ENCODE results near the gene ATP1B3. TPM values are rescaled to one million over a fixed set of nuclear protein-coding genes. Genes with fewer than 3 reads are reported as not detected.
"Not testable (repeated sequence)": the region's sequence is repeated elsewhere in the genome, so short reads cannot be mapped to it uniquely, and the experiment has no call there.

ATP1B3 gene
- 204 TPM for polyA plus RNA-seq (2013, experiment 1 of 2; ENCODE audit: insufficient read length)
- 202 TPM for polyA plus RNA-seq (2013, experiment 2 of 2; ENCODE audit: insufficient read length)

DNA sequence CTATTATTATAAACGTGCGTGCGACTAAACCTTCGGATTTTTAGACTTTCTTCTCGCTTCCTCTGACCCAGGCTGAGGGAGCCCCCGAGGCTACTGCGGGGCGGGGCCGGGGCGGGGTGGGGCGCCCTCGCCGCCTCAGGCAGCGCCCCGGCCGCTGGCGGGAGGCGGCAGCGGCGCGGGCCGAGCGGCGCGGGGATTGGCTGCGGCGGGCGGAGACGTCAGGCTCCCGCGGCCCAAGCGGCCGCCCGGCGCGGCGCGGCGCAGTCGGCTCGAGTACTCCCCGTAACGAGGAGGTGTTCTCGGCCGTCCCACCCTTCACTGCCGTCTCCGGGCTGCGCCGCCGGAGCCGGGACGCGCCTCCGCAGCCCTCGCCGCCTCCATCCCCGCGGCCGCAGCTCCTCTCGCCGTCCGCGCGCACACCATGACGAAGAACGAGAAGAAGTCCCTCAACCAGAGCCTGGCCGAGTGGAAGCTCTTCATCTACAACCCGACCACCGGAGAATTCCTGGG, at the start of gene ATP1B3:
TSS of gene ATP1B3 (plus strand) at position 263 of the 510 bp plus-strand sequence. CDS start at position 422, 159 bp downstream.
- DNase-seq = peak; percentile 86

DNA sequence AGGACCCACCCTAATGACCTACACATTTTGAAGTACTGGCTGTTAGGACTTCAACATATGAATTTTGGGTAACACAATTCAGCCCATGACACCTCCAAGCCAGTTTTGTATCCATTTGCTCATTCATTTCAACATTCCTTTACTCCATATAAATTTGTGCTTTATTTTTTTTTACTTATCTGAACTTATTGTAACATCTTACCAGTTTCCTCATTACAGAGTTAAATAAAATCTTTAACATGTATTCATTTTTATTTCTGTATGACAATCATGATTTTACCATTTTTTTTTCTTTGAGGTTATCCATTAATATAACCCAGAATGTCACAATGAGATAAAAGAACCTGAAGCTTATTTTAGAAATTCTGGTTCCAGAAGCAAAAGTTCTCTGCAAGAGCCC, 48.0 kb upstream of the ATP1B3 start:
- no peak for DNase-seq

DNA sequence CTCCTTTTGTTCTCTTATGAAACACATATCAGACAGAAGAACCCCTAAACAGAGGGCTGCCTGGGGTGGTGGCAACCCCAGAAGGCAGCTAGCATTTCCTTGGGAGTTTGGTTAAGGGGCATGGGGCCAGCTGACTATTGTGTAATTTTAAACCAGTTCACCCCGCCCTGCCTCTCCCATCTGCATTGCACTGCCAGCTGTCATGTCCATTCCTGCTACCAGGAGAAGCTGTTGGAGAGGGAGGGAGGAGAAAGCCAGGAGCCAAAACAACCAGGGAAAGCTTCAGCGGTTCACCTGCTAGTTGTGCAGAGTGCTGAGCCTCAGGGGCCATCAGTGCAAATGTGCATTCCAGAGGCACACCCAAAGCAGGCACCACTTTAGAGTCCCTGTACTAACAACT, 47.6 kb upstream of the ATP1B3 start:
- no peak for DNase-seq

DNA sequence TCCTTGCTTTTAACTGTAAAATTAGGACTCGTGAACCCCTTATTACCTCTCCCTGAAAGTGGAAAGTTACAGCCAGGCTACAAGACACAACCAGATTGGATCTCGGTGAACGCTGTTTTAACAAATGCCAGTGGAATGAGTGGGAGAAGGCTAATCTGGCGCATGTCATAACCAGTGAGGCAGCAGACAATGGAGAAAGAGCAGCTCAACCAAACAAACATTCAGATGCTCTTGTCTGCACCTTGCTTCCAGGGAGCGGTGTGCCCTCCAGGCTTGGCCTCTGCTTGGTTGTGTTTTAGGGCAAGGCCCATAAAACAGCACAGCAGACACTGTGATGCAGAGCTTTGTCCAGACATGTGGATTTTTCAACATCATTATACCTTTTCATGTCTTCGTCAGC, 45.9 kb upstream of the ATP1B3 start:
- DNase-seq = no peak

DNA sequence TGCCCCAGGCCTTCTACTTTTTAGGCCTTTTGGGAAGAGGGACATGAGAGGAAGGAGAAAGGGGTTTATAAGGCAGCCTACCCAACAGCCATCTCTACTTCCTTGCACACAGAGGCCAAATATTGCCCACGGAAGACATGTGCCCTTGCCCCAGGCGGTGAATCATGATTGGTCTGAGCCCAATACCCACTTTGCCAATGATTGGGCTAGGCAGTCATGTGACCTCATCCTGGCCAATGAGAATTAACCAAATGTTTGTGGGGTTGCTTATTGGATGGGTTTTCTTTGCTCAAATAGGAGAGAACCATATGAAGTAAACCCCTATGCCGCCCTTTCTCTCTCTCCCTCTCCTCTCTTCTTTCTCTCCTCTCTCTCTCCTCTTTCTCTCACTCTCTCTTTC, 42.2 kb upstream of the ATP1B3 start:
- DNase-seq = no peak

DNA sequence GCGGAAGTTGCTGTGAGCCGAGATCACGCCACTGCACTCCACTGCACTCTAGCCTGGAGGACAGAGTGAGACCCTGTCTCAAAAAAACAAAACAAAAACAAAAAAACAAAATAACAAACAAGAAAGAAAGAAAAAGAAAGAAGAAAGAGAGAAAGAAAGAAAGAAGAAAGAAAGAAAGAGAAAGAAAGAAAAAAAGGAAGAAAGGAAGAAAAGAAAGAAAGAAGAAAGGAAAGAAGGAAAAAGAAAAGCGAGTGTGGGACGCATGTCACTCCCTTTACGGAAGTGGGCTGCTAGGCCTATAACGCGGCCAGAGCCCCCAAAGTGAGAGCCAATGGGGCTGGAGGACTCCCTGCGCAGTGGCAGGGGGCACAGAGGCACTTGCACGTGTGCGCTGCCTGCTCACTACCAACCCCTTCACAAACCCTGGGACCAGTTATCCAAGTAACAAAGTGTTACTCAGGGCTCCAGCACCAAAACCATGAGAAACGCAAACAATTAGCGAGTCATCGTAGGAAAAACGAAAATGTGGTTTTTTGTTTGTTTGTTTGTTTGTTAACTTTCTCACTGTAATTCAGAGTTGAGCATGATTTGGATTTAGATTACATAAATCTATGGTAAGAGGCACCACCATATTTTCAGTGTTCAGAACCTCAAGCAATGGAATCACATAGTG, 40.8 kb upstream of the ATP1B3 start:
- no peak for DNase-seq

DNA sequence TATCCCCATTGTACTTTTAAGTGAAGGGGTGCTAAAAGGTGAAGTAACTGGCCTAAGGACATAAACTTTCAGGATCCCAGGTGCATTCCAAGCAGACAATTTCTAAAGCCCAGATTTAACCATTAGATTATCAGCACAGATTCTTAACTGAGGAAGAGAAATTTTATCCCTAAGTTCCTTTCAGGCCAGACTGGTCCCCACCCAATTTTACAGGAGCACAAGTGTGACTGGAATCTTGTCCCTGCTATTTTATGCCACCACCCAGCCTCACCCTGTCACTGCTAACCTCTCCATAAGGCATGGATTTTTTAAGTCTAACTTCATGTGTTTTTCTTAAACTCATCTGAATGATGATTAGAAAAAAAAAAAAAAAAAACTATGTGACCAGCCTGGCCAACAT, 37.1 kb upstream of the ATP1B3 start:
- DNase-seq = no peak

DNA sequence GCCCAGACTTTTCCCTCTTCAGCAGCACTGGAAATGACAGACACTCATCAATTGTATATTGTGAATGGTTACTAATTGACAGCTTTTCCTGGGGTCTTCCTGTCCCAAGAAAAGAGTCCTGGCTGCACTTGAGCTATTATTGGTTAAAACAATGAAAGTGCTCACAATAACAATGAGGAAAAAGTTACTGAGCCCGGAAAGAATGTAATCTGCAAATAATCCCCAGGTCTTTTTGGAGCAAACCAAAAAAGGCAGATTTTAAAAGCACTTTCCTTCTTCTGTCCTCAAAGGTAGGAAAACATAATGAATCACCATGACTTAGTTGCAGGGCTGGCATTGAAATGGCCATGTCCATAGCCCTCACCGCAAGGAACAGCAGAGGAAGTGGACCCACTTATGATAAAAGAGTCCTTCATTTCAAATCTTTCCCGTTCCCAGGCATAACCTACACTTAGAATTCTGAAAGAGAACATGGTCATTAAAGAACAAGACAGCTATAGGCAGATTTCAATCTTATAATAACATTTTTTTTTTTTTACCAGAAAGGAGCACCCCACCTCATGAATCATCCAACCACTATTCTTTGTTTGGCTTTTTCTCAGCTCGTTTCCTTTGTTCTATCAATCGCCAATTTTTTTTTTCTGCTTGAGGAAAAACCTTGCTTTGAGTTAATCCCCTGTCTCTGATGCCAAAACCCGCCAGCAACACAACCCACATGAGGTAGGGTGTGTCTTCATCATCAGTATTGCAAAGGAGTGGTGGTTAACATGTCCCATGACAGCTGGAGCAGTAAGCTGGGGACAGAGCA, 35.5 kb upstream of the ATP1B3 start:
- DNase-seq = peak; percentile 12

DNA sequence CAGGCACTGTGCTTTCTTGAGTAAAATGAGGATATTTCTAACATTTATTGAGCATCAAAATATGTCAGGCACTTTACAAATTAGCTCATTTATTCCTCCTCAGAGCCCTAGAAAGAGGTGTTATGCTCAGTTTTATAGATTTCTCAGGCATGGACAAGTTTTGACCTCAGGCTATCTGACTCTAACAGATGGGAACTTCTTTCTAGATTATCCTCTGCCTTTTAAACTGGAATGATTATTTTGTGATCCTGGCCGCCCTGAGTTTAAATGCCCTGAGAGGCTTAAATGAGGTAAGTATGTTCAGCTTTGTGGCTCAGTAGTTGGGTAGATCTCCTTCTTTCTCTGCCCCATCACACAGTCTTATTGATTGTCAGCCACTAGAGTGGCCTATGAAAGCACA, 32.3 kb upstream of the ATP1B3 start:
- DNase-seq = no peak

DNA sequence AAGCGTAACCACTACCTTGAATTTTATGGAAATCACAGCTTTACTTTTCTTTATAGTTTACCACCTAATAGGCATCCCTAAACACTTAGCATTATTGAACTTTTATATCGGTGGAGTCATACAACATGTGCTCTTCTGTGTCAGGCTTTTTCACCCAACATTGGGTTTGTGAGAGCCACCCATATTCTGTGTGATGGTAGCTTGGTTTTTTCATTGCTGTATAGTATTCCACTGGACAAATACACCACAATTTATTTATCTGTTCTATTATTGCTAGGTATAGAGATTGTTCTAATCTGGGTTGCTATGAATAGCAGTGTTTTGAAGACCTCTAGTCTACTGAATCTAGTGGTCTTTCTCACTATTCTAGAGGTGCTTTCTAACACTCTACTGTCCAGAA, 31.6 kb upstream of the ATP1B3 start:
- DNase-seq = no peak

DNA sequence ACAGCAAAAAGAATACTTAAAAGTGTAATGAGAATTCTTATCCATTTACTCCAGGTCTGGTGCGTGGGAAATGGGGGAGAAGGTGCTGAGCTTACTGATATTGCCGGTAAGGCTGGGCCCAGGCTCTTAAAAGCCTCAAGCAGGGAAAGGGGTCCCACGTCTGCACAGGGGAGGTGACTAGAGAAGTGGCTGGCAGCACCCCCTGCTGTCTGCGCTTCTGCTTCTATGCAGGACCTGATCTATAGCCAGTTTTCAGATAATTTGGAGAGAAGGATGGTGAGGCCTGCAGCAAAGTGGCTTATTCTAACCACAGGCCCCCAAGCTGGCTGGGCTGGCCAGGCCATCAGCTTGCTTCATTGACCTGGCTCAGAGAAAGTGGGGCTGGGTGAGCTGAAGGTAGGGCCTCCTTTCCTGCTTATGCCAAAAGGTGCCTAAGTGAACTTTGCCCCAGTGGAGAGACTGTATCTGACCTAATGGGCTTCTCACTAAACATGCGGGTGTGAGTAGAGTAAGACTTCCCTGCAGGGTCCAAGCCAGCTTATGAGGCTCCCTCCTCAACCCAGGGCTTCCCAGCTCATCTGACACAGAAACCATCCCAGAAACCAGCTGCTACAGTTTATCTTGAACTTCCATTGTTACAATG, 30.9 kb upstream of the ATP1B3 start:
- no peak for DNase-seq

DNA sequence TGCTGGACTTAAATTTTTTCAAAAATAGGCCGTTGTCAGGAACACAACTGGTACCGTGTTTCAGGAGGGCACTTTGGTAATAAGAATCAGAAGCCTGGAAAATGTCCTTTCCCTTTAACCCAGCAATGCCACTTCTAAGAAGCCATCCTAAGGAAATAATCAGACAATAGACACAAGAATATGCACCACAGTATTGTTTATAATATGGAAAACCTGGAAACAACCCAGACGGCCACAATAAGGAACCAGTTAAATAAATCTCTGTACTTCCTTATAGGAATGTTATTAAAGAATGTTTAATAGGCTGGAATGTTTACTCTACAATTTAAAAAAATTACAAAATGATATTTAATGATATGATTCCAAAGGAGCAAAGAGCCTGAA, 30.4 kb upstream of the ATP1B3 start:
- DNase-seq = no peak

DNA sequence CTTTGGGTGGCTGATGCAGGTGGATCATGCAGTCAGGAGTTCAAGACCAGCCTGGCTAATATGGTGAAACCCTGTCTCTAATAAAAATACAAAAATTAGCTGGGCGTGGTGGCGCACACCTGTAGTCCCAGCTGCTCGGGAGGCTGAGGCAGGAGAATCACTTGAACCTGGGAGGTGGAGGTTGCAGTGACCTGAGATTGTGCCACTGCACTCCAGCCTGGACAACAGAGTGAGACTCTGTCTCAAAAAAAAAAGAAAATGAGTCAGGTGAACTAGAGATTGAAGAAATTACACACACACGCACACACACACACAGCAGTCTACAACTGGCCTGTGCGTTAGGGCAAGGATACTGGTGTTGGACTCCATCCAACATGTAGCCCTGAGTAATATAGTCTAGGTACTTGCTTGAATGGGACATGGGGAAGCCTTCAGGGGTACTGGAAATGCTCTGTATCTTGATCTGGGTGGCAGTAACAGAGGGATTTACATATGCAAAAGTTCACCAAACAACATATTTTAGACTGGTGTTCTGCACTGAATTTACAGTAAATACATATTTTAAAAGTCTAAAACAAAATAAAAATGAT, 28.2 kb upstream of the ATP1B3 start:
- DNase-seq = not testable (repeated sequence)

DNA sequence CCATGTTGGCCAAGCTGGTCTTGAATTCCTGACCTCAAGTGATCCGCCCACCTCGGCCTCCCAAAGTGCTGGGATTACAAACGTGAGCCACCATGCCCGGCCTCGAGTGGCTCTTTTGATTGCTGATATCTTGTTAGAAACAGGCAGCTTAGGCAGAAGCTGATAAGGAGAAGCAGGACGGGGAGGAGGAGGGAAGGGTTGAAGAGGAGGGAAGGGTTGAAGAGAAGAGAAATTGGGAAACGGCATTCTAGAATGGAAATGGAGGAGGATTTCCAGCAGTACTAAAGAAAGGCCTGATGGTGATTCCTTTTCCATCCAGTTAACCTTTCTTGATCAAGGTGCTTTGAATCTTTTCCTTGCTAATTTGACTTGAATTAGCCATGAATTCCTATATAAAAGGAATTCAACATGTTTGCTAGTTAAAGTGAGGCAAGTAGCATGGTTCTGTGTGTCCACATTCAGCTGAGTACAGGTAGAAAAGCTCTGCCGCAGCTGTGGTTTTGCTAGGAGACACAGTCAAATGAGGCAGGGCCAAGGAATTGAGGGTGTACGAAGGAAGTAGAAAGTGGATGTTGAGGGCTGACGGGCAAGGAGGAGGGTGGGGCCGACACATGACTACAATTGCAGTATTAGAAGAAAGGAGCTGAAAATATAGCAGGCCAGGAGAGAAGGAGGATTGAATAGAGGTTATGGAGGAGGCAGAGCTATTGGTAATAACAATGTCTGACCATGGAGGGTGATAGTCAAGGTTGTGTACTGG, 27.2 kb upstream of the ATP1B3 start:
- no peak for DNase-seq

DNA sequence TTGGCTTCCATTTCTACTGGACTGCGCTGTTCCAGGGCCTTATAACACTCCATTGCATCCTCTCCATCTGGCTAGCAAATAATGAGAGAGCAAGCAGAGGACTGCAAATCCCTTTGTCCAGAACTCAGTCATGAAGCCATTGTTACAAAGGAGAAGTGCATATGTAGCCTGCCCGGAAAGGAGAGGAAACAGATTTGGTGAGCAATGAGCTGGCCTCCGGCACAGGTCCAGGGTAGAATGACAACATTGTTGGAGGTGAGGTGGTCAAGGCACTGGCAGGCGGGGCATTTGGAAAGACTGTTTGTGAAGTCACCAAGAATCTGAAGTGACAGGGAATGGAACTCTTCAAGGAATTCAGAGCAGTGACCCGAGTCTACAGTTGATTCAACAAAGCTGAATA, 25.0 kb upstream of the ATP1B3 start:
- DNase-seq = no peak

DNA sequence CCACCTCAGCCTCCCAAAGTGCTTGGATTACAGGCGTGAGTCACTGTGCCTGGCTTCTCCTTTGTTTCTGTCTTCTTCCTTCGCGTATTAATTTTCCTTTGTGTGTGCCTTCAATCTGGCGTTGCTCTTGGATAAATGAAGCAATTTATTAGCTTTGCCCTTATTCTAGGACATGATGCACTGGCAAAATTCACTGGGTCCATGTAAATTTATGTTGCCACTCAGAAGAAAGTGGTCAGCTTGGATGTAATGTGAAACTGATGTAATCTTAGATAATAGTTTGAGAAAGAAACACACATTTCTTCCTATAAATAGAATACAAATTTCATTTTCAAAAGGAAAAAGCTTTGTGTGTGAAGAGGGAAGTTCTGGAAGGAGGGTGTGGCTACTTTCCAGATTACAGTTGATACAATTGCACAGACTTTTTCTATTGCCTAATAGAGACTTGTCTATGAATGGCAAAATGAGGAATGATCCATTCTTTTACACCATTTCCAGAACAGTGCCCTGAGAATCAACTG, 23.3 kb upstream of the ATP1B3 start:
- no peak for DNase-seq

DNA sequence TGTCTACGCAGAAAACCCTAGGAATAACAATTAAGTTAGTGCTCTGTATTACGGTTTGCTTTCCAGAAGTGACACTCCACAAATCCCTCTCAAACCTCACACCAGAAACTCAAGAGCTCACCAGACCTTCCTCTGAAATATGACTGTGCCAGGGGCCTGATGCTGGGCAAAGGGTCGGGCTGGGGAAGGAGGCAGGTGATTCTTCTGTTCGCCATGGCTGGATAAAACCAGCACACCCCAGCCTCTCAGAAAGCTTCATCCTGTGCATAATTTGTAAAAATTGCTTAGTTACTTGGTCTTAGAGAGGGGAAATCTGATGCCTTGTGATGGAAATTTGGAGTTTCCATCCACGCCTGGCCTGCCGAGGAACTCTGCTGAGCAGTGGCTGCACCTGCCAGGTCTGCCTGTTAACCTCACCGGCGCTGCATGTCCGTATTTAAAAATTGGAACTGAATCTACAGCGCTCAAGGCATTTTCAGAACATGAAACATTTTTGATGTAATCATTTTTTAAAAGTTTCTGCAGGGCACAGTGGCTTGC, 22.7 kb upstream of the ATP1B3 start:
- no peak for DNase-seq

DNA sequence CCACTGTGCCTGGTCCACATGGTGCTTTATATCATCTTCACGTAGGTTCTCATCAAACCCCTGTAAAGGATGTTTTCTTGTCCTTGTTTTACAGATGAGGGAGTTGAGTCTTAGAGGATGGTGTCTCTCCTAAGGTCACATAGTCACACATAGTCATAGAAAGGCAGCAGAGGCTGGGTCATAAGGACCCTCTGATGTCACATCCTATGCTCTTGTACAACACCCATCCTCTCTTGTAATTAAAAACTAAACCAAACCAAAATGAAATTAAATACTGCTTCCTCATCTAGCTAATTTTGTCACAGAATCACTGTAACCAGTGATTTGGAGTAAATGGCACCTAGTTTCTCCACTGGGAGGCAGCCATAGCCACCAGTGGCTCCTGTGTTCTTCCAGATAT, 21.8 kb upstream of the ATP1B3 start:
- DNase-seq = no peak

DNA sequence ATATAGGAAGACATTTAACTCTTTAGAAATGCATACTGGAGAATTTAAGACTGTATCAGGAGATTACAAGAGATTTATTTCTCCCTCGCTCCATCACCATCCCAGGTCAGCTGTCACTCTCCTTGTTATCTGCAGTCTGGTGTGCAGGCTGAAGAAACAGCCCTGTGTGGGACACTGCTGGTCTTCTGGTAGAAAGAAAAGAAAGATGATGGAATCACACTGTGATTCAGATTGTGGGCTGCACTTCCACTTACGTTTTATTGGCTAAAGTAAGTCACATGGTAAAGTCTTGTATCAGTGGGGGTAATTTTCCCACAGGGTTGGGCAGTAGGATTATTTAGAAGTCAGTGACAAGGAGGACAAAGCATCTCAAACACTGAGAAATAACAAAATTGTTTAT, 18.1 kb upstream of the ATP1B3 start:
- peak; percentile 18 for DNase-seq

DNA sequence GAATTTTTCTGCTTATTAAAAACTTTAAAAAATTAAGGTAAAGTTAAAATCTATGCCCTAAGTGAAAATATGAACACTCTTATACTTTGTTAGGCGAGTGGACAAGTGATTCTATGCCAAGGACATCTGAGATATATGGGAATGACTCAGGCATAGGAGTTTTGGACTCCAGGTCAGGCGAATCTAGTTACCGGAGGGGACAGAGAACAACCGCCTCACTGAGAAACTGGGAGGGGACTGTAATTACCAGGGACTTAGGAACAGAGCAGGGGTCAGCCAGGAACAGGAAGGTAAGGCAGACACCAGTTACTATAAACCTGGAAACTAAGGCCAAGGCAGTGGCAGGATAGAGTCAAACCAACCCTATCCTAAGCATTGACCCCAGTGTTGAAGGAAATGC, 16.8 kb upstream of the ATP1B3 start:
- no peak for DNase-seq

DNA sequence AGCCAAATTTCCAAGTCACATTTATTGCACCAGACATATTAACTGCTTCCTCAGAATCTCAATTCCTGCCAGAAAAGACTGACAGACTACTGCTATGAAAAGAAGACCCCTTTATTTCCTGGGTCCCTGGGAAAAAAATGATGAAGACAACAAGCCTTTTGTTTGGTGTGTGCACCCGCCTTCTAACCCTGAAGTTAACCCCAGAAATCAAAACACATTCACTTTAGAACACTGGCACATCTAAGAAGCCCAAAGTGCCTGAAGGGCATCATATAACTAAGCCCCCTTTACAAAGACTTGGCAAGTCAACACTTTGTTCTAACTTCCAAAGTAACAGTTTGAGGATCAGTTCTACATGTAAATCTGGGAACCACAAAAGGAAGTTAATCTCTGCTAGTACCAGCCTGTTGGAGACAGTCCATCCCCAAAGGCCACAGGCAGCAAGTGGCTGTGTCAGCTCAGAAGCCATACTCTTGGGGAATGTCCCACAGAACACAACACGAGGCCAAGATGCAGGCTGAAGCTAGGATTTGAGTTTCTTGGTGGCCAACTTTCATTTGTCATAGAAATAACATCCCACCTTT, 16.3 kb upstream of the ATP1B3 start:
- no peak for DNase-seq

Measured in fibroblast of skin of scalp (primary cell).